Activated CD4-positive, alpha-beta T cell treated with anti-CD3 and anti-CD28 coated beads, Interleukin-2, amount 50 U/mL, for 24 hours (primary cell): ENCODE measurements around the gene PPP2R5D.
A peak's percentile ranks its signal among the peaks of the same experiment; 100 is the strongest.
"Not testable (repeated sequence)": the region's sequence is repeated elsewhere in the genome, so short reads cannot be mapped to it uniquely, and the experiment has no call there.

ENCODE experiments used
- DNase-seq, 2 donors: peaks; one replicate each; pipeline ENCODE4 v3.0.0-alpha.2; 2020; ENCODE audit warnings: low read depth in 1 of 2, low spot score in 1 of 2

PPP2R5D gene

GRCh38 chr6:42988486-42989020 is 4.2 kb downstream of the PPP2R5D start:
- no peak for DNase-seq

GRCh38 chr6:42989923-42990322 is 5.6 kb downstream of the PPP2R5D start:
- no peak for DNase-seq

GRCh38 chr6:42993445-42993844 is 9.1 kb downstream of the PPP2R5D start:
- no peak for DNase-seq

- DNase-seq, result no peak
These were observed 12.1 kb downstream of the PPP2R5D start for GRCh38 chr6:42996513-42996912.

- DNase-seq, result not testable (repeated sequence)
These were observed 13.8 kb downstream of the PPP2R5D start for GRCh38 chr6:42998205-42998604.

- DNase-seq, result no peak
These were observed 17.5 kb downstream of the PPP2R5D start for GRCh38 chr6:43001843-43002242.

- no peak for DNase-seq
These were observed 21.5 kb downstream of the PPP2R5D start for GRCh38 chr6:43005844-43006243.

GRCh38 chr6:43006251-43006650 is 21.9 kb downstream of the PPP2R5D start:
- DNase-seq, result no peak

- no peak for DNase-seq
These were observed 22.8 kb downstream of the PPP2R5D start for GRCh38 chr6:43007126-43007525.

- DNase-seq, result no peak
These were observed 24.8 kb downstream of the PPP2R5D start for GRCh38 chr6:43009124-43009523.

GRCh38 chr6:43011207-43011606 is 26.8 kb downstream of the PPP2R5D start:
- DNase-seq, result no peak

- DNase-seq, result no peak
These were observed 28.0 kb downstream of the PPP2R5D start for GRCh38 chr6:43012364-43012763.

- DNase-seq, result no peak
These were observed 28.9 kb downstream of the PPP2R5D start for GRCh38 chr6:43013097-43013842.

GRCh38 chr6:43013843-43014433 is 29.6 kb downstream of the PPP2R5D start, which contains the start of the genes KLHDC3 and MEA1:
Gene KLHDC3 (plus strand): TSS chr6:43014249. CDS start chr6:43017193, 2,944 bp downstream.
Gene MEA1 (minus strand): TSS chr6:43013946. CDS start chr6:43013813, 133 bp downstream.
- peak; percentile 96 to 99 for DNase-seq

GRCh38 chr6:43014434-43014909 is 30.1 kb downstream of the PPP2R5D start:
- no peak for DNase-seq

GRCh38 chr6:43016176-43016942 is 32.0 kb downstream of the PPP2R5D start:
- no peak for DNase-seq

GRCh38 chr6:43016943-43017334 is 32.6 kb downstream of the PPP2R5D start:
- no peak for DNase-seq

- no peak for DNase-seq
These were observed 34.8 kb downstream of the PPP2R5D start for GRCh38 chr6:43019152-43019551.

- DNase-seq, result no peak
These were observed 35.8 kb downstream of the PPP2R5D start for GRCh38 chr6:43020052-43020705.

- no peak for DNase-seq
These were observed 36.5 kb downstream of the PPP2R5D start for GRCh38 chr6:43020847-43021246.
